Loucy (cell line): ENCODE measurements around the gene FAM98A.

Source experiments
- H2AFZ ChIP-seq: fragments of 200-600 bp; sonication (generic); 2 replicates; pipeline ENCODE4 v1.6.0; 2016; ENCODE audit warnings: antibody characterized with exemption, mild to moderate bottlenecking, low read length, moderate library complexity
- H3F3A ChIP-seq: fragments of 200-600 bp; 2 replicates; pipeline ENCODE4 v1.6.0; 2016; ENCODE audit warnings: antibody characterized with exemption, low read depth, mild to moderate bottlenecking
- H3K27me3 ChIP-seq: fragments of 200-600 bp; sonication (generic); 2 replicates; pipeline ENCODE4 v1.6.1; 2014; ENCODE audit warnings: low read length, mild to moderate bottlenecking; ENCODE audit not compliant: insufficient read depth, poor library complexity, severe bottlenecking
- H3K36me3 ChIP-seq: fragments of 200-600 bp; sonication (generic); 2 replicates; pipeline ENCODE4 v1.6.1; 2016; ENCODE audit warnings: low read length; ENCODE audit not compliant: insufficient read depth
- H3K4me1 ChIP-seq: fragments of 200-600 bp; sonication (generic); 2 replicates; pipeline ENCODE4 v1.5.1; 2014; ENCODE audit warnings: low read length, mild to moderate bottlenecking; ENCODE audit not compliant: insufficient read depth, poor library complexity, severe bottlenecking
- H3K4me2 ChIP-seq: fragments of 200-600 bp; sonication (generic); 2 replicates; pipeline ENCODE4 v1.6.0; 2014; ENCODE audit warnings: antibody characterized with exemption, low read length, low read depth, mild to moderate bottlenecking; ENCODE audit not compliant: poor library complexity, severe bottlenecking
- H3K4me3 ChIP-seq: fragments of 200-600 bp; sonication (generic); 2 replicates; pipeline ENCODE4 v1.5.1; 2014; ENCODE audit warnings: low read length, mild to moderate bottlenecking, mixed read lengths; ENCODE audit not compliant: poor library complexity, severe bottlenecking
- H3K79me2 ChIP-seq: fragments of 200-600 bp; sonication (generic); 2 replicates; pipeline ENCODE4 v1.6.1; 2014; ENCODE audit warnings: low read length; ENCODE audit not compliant: insufficient read depth
- H3K9ac ChIP-seq: fragments of 200-600 bp; sonication (generic); 2 replicates; pipeline ENCODE4 v1.6.0; 2014; ENCODE audit warnings: mild to moderate bottlenecking, low read depth, low read length, moderate library complexity; ENCODE audit not compliant: poor library complexity, severe bottlenecking
- H3K9me2 ChIP-seq: fragments of 200-600 bp; sonication (generic); replicated peaks from 2 replicates; pipeline ENCODE4 v1.6.1; 2016; ENCODE audit warnings: low read depth, low read length, mixed read lengths
- H3K9me3 ChIP-seq: fragments of 200-600 bp; sonication (generic); 2 replicates; pipeline ENCODE4 v1.6.1; 2014; ENCODE audit warnings: mild to moderate bottlenecking, antibody characterized with exemption, low read length, low read depth; ENCODE audit not compliant: insufficient read depth
- H4K20me1 ChIP-seq: fragments of 200-600 bp; sonication (generic); 2 replicates; pipeline ENCODE4 v1.6.0; 2014; ENCODE audit warnings: antibody characterized with exemption, low read length, mild to moderate bottlenecking; ENCODE audit not compliant: insufficient read depth, poor library complexity, severe bottlenecking
- CTCF ChIP-seq: fragments of 200-600 bp; sonication (generic); conservative IDR thresholded peaks from 2 replicates; pipeline ENCODE4 v1.5.1; 2014; ENCODE audit warnings: mild to moderate bottlenecking, antibody characterized with exemption, low read length
- EZH2phosphoT487 ChIP-seq: fragments of 200-600 bp; IDR thresholded peaks from 2 replicates; pipeline ENCODE4 v1.6.1; 2018; ENCODE audit warnings: antibody characterized with exemption, mild to moderate bottlenecking, moderate library complexity, borderline replicate concordance

The FAM98A gene

GRCh38 chr2:33632831-33633230, 33.7 kb upstream of the FAM98A start:
- Histone ChIP-seq H2AFZ (no peak overlapping the region), H3F3A (no peaks in the 10 kb centered on the region), H3K79me2 (no peaks in the 10 kb centered on the region), H3K36me3 (no peaks in the 10 kb centered on the region), H3K9ac (no peak overlapping the region), H4K20me1 (no peaks in the 10 kb centered on the region), H3K4me3 (no peak overlapping the region), H3K27me3 (no peaks in the 10 kb centered on the region), H3K4me1 (no peaks in the 10 kb centered on the region), H3K4me2 (no peak overlapping the region), H3K9me2 (no peaks in the 10 kb centered on the region), H3K9me3 (no peaks in the 10 kb centered on the region)
- TF ChIP-seq EZH2phosphoT487 (no peak), CTCF (no peak)

- H3K4me3 ChIP-seq = no peak overlapping the region
- no peaks in the 10 kb centered on the region for H3K9me2 ChIP-seq
- no peaks in the 10 kb centered on the region for H3K9me3 ChIP-seq
- no peaks in the 10 kb centered on the region for H3K36me3 ChIP-seq
- H2AFZ ChIP-seq = no peak overlapping the region
- no peaks in the 10 kb centered on the region for H3F3A ChIP-seq
- no peak overlapping the region for H3K9ac ChIP-seq
- TF ChIP-seq EZH2phosphoT487 (no peak), CTCF (no peak)
- H3K4me1 ChIP-seq = no peaks in the 10 kb centered on the region
- H4K20me1 ChIP-seq = no peaks in the 10 kb centered on the region
- H3K27me3 ChIP-seq = no peaks in the 10 kb centered on the region
- no peak overlapping the region for H3K4me2 ChIP-seq
- no peaks in the 10 kb centered on the region for H3K79me2 ChIP-seq
Observed at GRCh38 chr2:33628031-33628827, 29.1 kb upstream of the FAM98A start.

GRCh38 chr2:33619028-33619427, 19.9 kb upstream of the FAM98A start:
- Histone ChIP-seq H3K9me2 (no peaks in the 10 kb centered on the region), H3K4me3 (no peak overlapping the region), H3F3A (no peaks in the 10 kb centered on the region), H3K79me2 (no peaks in the 10 kb centered on the region), H3K4me2 (no peak overlapping the region), H3K4me1 (no peaks in the 10 kb centered on the region), H3K27me3 (no peaks in the 10 kb centered on the region), H3K9ac (no peak overlapping the region), H3K9me3 (peaks cover 5% of the 10 kb centered on the region; the same call in 1 of the 2 replicates), H3K36me3 (no peaks in the 10 kb centered on the region), H4K20me1 (no peaks in the 10 kb centered on the region), H2AFZ (no peak overlapping the region)
- TF ChIP-seq EZH2phosphoT487 (no peak), CTCF (no peak)
